T-cell (primary cell): Measurements from ENCODE around the gene LRCH1. TPM values are rescaled to one million over a fixed set of nuclear protein-coding genes. Genes with fewer than 3 reads are reported as not detected.
"Not testable (repeated sequence)": the region's sequence is repeated elsewhere in the genome, so short reads cannot be mapped to it uniquely, and the experiment has no call there.

Experiments
- ATAC-seq, 4 experiments: fragments of 200-7000 bp in 3 of 4; fragments of 150-1000 bp in 1 of 4; cut with Tn5 transposase; replicated peaks in 1 of 4; 1 replicate in 3 of 4; 2 replicates in 1 of 4; pipeline ENCODE4 v1.10.0; 2021; ENCODE audit warnings: moderate library complexity in 3 of 4, mild to moderate bottlenecking in 2 of 4, moderate number of reproducible peaks in 1 of 4
- CTCF ChIA-PET, 2 donors: fragments of 300-600 bp; sonication (Branson Sonifier 250); formaldehyde crosslinking; loops; one replicate each; lab custom pipeline; 2022; ENCODE audit warnings: antibody characterized with exemption in 2 of 2; lab: Charles Lee
- POLR2A ChIA-PET, 2 donors: fragments of 300-600 bp; sonication (Branson Sonifier 250); formaldehyde crosslinking; loops; one replicate each; lab custom pipeline; 2022; ENCODE audit warnings: antibody characterized with exemption in 2 of 2; lab: Charles Lee
- DNase-seq, 35 experiments: peaks; one replicate each; pipeline versions ENCODE4 v3.0.0 to v3.0.0-alpha.2; 2013 to 2023
- H3K27ac ChIP-seq: one replicate; pipeline ENCODE4 v1.5.1; 2013; ENCODE audit warnings: low read length
- H3K27me3 ChIP-seq, 2 experiments: replicated peaks in 1 of 2; 1 replicate in 1 of 2; 2 replicates in 1 of 2; pipeline versions ENCODE4 v1.6.1 to v1.7.0; 2013; ENCODE audit warnings: low read length in 1 of 2, mixed read lengths in 1 of 2; ENCODE audit not compliant: control insufficient read depth in 2 of 2, insufficient read depth in 2 of 2; ENCODE audit errors: extremely low read depth in 1 of 2
- H3K36me3 ChIP-seq, 2 donors: 1 replicate in 1 of 2; 2 replicates in 1 of 2; pipeline versions ENCODE4 v1.6.1 to v1.7.0; 2013; ENCODE audit warnings: low read length in 1 of 2; ENCODE audit not compliant: control insufficient read depth in 2 of 2, insufficient read depth in 1 of 2; ENCODE audit errors: extremely low read depth in 1 of 2
- H3K4me1 ChIP-seq, 2 experiments: 1 replicate in 1 of 2; 2 replicates in 1 of 2; pipeline versions ENCODE4 v1.6.1 to v1.7.0; 2013; ENCODE audit warnings: low read length in 2 of 2, mixed read lengths in 1 of 2; ENCODE audit not compliant: insufficient read depth in 2 of 2, control insufficient read depth in 1 of 2; ENCODE audit errors: extremely low read depth in 1 of 2
- H3K4me3 ChIP-seq, 2 donors: 1 replicate in 1 of 2; 2 replicates in 1 of 2; pipeline versions ENCODE4 v1.5.1 to v1.7.0; 2013; ENCODE audit warnings: mild to moderate bottlenecking in 2 of 2, low read length in 1 of 2, moderate library complexity in 1 of 2; ENCODE audit not compliant: control insufficient read depth in 1 of 2; ENCODE audit errors: extremely low read depth in 1 of 2
- H3K9me3 ChIP-seq: 2 replicates; pipeline ENCODE4 v1.7.0; 2013
- H3K27ac Mint-ChIP-seq, 2 donors: one replicate each; pipeline ENCODE4 v1.8.0; 2020 to 2021; ENCODE audit warnings: mild to moderate bottlenecking in 2 of 2, mixed read lengths in 2 of 2
- H3K27me3 Mint-ChIP-seq, 2 donors: one replicate each; pipeline ENCODE4 v1.8.0; 2021 to 2022; ENCODE audit warnings: mixed read lengths in 2 of 2
- H3K36me3 Mint-ChIP-seq: one replicate; pipeline ENCODE4 v1.8.0; 2021; ENCODE audit warnings: mixed read lengths
- H3K4me1 Mint-ChIP-seq, 3 donors: one replicate each; pipeline ENCODE4 v1.8.0; 2020 to 2022; ENCODE audit warnings: mixed read lengths in 3 of 3, mild to moderate bottlenecking in 1 of 3
- H3K4me3 Mint-ChIP-seq, 3 donors: one replicate each; pipeline ENCODE4 v1.8.0; 2020 to 2022; ENCODE audit warnings: mild to moderate bottlenecking in 3 of 3, mixed read lengths in 3 of 3, moderate library complexity in 3 of 3
- H3K9me3 Mint-ChIP-seq, 3 donors: one replicate each; pipeline ENCODE4 v1.8.0; 2020 to 2022; ENCODE audit warnings: mixed read lengths in 3 of 3
- WGBS: methylation state at CpG from one replicate; pipeline ENCODE4 v1.1.5; 2013; ENCODE audit warnings: missing lambda C conversion rate; ENCODE audit not compliant: insufficient coverage; 5-methylcytosine and 5-hydroxymethylcytosine counted together
- total RNA-seq, 35 experiments: library from RNA in 6 of 35; stranded (reverse) in 6 of 35; fragments of 120-200 nt in 1 of 35; gene quantifications; one replicate each; pipeline versions ENCODE4 v1.2.1 to v1.2.4 and lab custom pipeline; 2013 to 2026

The LRCH1 gene
- total RNA-seq, 5 donors from 2014 or later (not counting 1 experiment from before 2014, with no cell fraction given), result 16.0 to 21.8 (median 17.9) TPM

- no peak for ATAC-seq
- POLR2A ChIA-PET, result no interaction called here
- WGBS, result 100% methylated on average over 3 of the region's 4 CpGs
These were observed 208.2 kb downstream of the LRCH1 start for GRCh38 chr13:46761174-46761573.

GRCh38 chr13:46761866-46762265 lies 208.9 kb downstream of the LRCH1 start:
- Mint-ChIP-seq H3K9me3 (no peaks in the 10 kb centered on the region), H3K27ac (no peak overlapping the region), H3K27me3 (no peaks in the 10 kb centered on the region), H3K4me3 (no peak overlapping the region), H3K36me3 (no peaks in the 10 kb centered on the region), H3K4me1 (no peaks in the 10 kb centered on the region)
- H3K4me1 ChIP-seq, result no peaks in the 10 kb centered on the region
- no peak overlapping the region for H3K27ac ChIP-seq
- ChIA-PET POLR2A (no interaction called here), CTCF (no interaction called here)
- no peak for ATAC-seq
- no peak overlapping the region for H3K4me3 ChIP-seq
- no CpG with 5 or more reads among the region's 5 CpGs for WGBS
- no peaks in the 10 kb centered on the region for H3K9me3 ChIP-seq
- no peaks in the 10 kb centered on the region for H3K27me3 ChIP-seq
- H3K36me3 ChIP-seq, result no peaks in the 10 kb centered on the region
- no peak for DNase-seq

More at GRCh38 chr13:46761174-46761573, 208.2 kb downstream of the LRCH1 start:
- Histone ChIP-seq H3K9me3 (no peaks in the 10 kb centered on the region), H3K27me3 (no peaks in the 10 kb centered on the region), H3K4me1 (no peaks in the 10 kb centered on the region), H3K36me3 (no peaks in the 10 kb centered on the region), H3K4me3 (no peak overlapping the region), H3K27ac (no peak overlapping the region)
- H3K9me3 Mint-ChIP-seq, result no peaks in the 10 kb centered on the region
- no peak for DNase-seq
- H3K36me3 Mint-ChIP-seq, result no peaks in the 10 kb centered on the region
- no peak overlapping the region for H3K4me3 Mint-ChIP-seq
- no peak overlapping the region for H3K27ac Mint-ChIP-seq
- no peaks in the 10 kb centered on the region for H3K4me1 Mint-ChIP-seq
- CTCF ChIA-PET, result interaction anchor here in 1 of 2 donors (0.5 kb wide), 1 partner anchor 280 kb away, joined by 3 read pairs; no protein-coding TSS in a partner anchor
- H3K27me3 Mint-ChIP-seq, result no peaks in the 10 kb centered on the region

GRCh38 chr13:46769925-46770324 lies 217.0 kb downstream of the LRCH1 start:
- H3K4me3 Mint-ChIP-seq, H3K27ac ChIP-seq, CTCF ChIA-PET, H3K27ac Mint-ChIP-seq, H3K27me3 Mint-ChIP-seq, H3K9me3 ChIP-seq, POLR2A ChIA-PET, ATAC-seq, H3K4me1 Mint-ChIP-seq, H3K4me1 ChIP-seq, H3K9me3 Mint-ChIP-seq, H3K4me3 ChIP-seq, H3K27me3 ChIP-seq, DNase-seq: not testable (repeated sequence)
- H3K36me3 Mint-ChIP-seq, result peaks cover 56% of the 10 kb centered on the region
- 100% methylated on average over 1 of the region's 4 CpGs for WGBS
- peaks cover 0 to 24% of the 10 kb centered on the region in 2 donors for H3K36me3 ChIP-seq

- no peaks in the 10 kb centered on the region for H3K4me1 Mint-ChIP-seq
- no peaks in the 10 kb centered on the region for H3K9me3 ChIP-seq
- POLR2A ChIA-PET, result no interaction called here
- ATAC-seq (no peak), DNase-seq (no peak)
- H3K4me1 ChIP-seq, result no peaks in the 10 kb centered on the region
- peaks cover 70% of the 10 kb centered on the region for H3K36me3 Mint-ChIP-seq
- H3K27me3 Mint-ChIP-seq, result no peaks in the 10 kb centered on the region
- no peak overlapping the region for H3K4me3 Mint-ChIP-seq
- no peak overlapping the region for H3K27ac ChIP-seq
- H3K36me3 ChIP-seq, result peaks cover 0 to 37% of the 10 kb centered on the region in 2 donors
- H3K27me3 ChIP-seq, result no peaks in the 10 kb centered on the region
- H3K9me3 Mint-ChIP-seq, result peaks cover 0 to 2% (median 0%) of the 10 kb centered on the region in 3 donors
- no peak overlapping the region for H3K4me3 ChIP-seq
- no peak overlapping the region for H3K27ac Mint-ChIP-seq
- CTCF ChIA-PET, result no interaction called here
These were observed 218.7 kb downstream of the LRCH1 start for GRCh38 chr13:46771693-46772092.

- H3K4me3 Mint-ChIP-seq, result no peak overlapping the region
- Histone ChIP-seq H3K27me3 (no peaks in the 10 kb centered on the region), H3K36me3 (peaks cover 0 to 44% of the 10 kb centered on the region in 2 donors), H3K9me3 (no peaks in the 10 kb centered on the region), H3K27ac (no peak overlapping the region), H3K4me3 (no peak overlapping the region), H3K4me1 (no peaks in the 10 kb centered on the region)
- no CpG with 5 or more reads among the region's 2 CpGs for WGBS
- DNase-seq (no peak), ATAC-seq (no peak)
- no peaks in the 10 kb centered on the region for H3K4me1 Mint-ChIP-seq
- H3K9me3 Mint-ChIP-seq, result peaks cover 0 to 2% (median 0%) of the 10 kb centered on the region in 3 donors
- POLR2A ChIA-PET, result no interaction called here
- H3K27me3 Mint-ChIP-seq, result no peaks in the 10 kb centered on the region
- no peak overlapping the region for H3K27ac Mint-ChIP-seq
- CTCF ChIA-PET, result no interaction called here
- peaks cover 82% of the 10 kb centered on the region for H3K36me3 Mint-ChIP-seq
These were observed 220.6 kb downstream of the LRCH1 start for GRCh38 chr13:46773541-46773940.

GRCh38 chr13:46775385-46776107 lies 222.6 kb downstream of the LRCH1 start:
- Histone ChIP-seq H3K4me1 (no peaks in the 10 kb centered on the region), H3K27ac (no peak overlapping the region), H3K9me3 (no peaks in the 10 kb centered on the region), H3K36me3 (peaks cover 0 to 55% of the 10 kb centered on the region in 2 donors), H3K4me3 (no peak overlapping the region), H3K27me3 (no peaks in the 10 kb centered on the region)
- WGBS, result 100% methylated on average over 1 of the region's 8 CpGs
- no peak for ATAC-seq
- DNase-seq, result no peak
- no peaks in the 10 kb centered on the region for H3K4me1 Mint-ChIP-seq
- no peak overlapping the region for H3K4me3 Mint-ChIP-seq
- H3K36me3 Mint-ChIP-seq, result peaks cover 73% of the 10 kb centered on the region
- H3K27me3 Mint-ChIP-seq, result no peaks in the 10 kb centered on the region
- no peaks in the 10 kb centered on the region for H3K9me3 Mint-ChIP-seq
- H3K27ac Mint-ChIP-seq, result no peak overlapping the region
- CTCF ChIA-PET, result interaction anchor here in 1 of 2 donors (0.7 kb wide), 1 partner anchor 57 kb away, joined by 3 read pairs; no protein-coding TSS in a partner anchor
- POLR2A ChIA-PET, result no interaction called here
